ENCODE data around the gene TRAPPC11.

GRCh38 chr4:183758061-183758757, 99.1 kb downstream of the TRAPPC11 start:
- TF ChIP-seq CTCF (IDR thresholded peaks at IDR 0.05; ENCODE audit: low read depth, low read length) (no peak), EZH2phosphoT487 (IDR thresholded peaks at IDR 0.05; ENCODE audit: low read depth) (no peak)

Data from OCI-LY3 (cell line).